Frontal cortex (tissue), 4 donors: ENCODE measurements around the gene SHH. TPM values are rescaled to one million over a fixed set of nuclear protein-coding genes. Genes with fewer than 3 reads are reported as not detected.

Experiments
- DNase-seq, 2 donors: peaks; one replicate each; pipeline ENCODE4 v3.0.0; 2012; ENCODE audit warnings: low spot score in 2 of 2
- FAIRE-seq: peaks from 2 replicates; lab custom pipeline; 2012; peaks lifted over from hg19 to GRCh38; lab: Jason Lieb, UNC
- total RNA-seq: library from RNA; depleted of rRNA; stranded (reverse); fragments of >200 nt; gene quantifications from one replicate; pipeline ENCODE4 v1.2.3, GENCODE V29; 2014
- donor health status: control.
- donor health status: control.
- donor health status: control.

SHH gene
- total RNA-seq, 1 donor from 2014 or later: 1.6 TPM

- DNase-seq (peak; percentile 78 to 84), FAIRE-seq (no peak)
Observed at GRCh38 chr7:155796381-155797261, 15.6 kb downstream of the SHH start.

GRCh38 chr7:155795951-155796350, 16.3 kb downstream of the SHH start:
- DNase-seq (no peak), FAIRE-seq (no peak)

GRCh38 chr7:155795401-155795800, 16.9 kb downstream of the SHH start:
- FAIRE-seq (no peak), DNase-seq (no peak)

GRCh38 chr7:155794196-155794595, 18.1 kb downstream of the SHH start:
- DNase-seq (no peak), FAIRE-seq (no peak)

GRCh38 chr7:155793720-155794119, 18.5 kb downstream of the SHH start:
- DNase-seq (no peak), FAIRE-seq (no peak)

- DNase-seq: no peak
- FAIRE-seq: no peak
Observed at GRCh38 chr7:155792999-155793560, 19.2 kb downstream of the SHH start.

GRCh38 chr7:155792315-155792960, 19.8 kb downstream of the SHH start:
- DNase-seq: no peak
- FAIRE-seq: no peak

- DNase-seq: no peak
- no peak for FAIRE-seq
Observed at GRCh38 chr7:155791836-155792235, 20.4 kb downstream of the SHH start.

GRCh38 chr7:155791214-155791737, 21.0 kb downstream of the SHH start:
- DNase-seq (no peak), FAIRE-seq (no peak)

GRCh38 chr7:155790666-155791065, 21.6 kb downstream of the SHH start:
- FAIRE-seq: no peak
- no peak for DNase-seq

- no peak for FAIRE-seq
- DNase-seq: no peak
Observed at GRCh38 chr7:155789001-155789725, 23.1 kb downstream of the SHH start.

- DNase-seq: no peak
Observed at GRCh38 chr7:155788616-155789000, 23.7 kb downstream of the SHH start.

GRCh38 chr7:155787171-155787851, 25.0 kb downstream of the SHH start:
- DNase-seq (no peak), FAIRE-seq (no peak)

More at GRCh38 chr7:155788616-155789000, 23.7 kb downstream of the SHH start:
- FAIRE-seq: no peak

- no peak for FAIRE-seq
Observed at GRCh38 chr7:155786491-155786890, 25.8 kb downstream of the SHH start.

GRCh38 chr7:155785536-155785935, 26.7 kb downstream of the SHH start:
- FAIRE-seq (no peak), DNase-seq (no peak)

More at GRCh38 chr7:155786491-155786890, 25.8 kb downstream of the SHH start:
- no peak for DNase-seq

- FAIRE-seq: no peak
Observed at GRCh38 chr7:155782466-155782865, 29.8 kb downstream of the SHH start.

GRCh38 chr7:155781433-155781832, 30.8 kb downstream of the SHH start:
- FAIRE-seq (no peak), DNase-seq (no peak)

More at GRCh38 chr7:155782466-155782865, 29.8 kb downstream of the SHH start:
- DNase-seq: no peak

GRCh38 chr7:155780884-155781283, 31.4 kb downstream of the SHH start:
- FAIRE-seq: no peak
- no peak for DNase-seq

GRCh38 chr7:155778349-155778748, 33.9 kb downstream of the SHH start:
- no peak for DNase-seq
- FAIRE-seq: no peak
